ENCODE data around the gene HINT2. TPM values are rescaled to one million over a fixed set of nuclear protein-coding genes. Genes with fewer than 3 reads are reported as not detected.

Gene HINT2
- total RNA-seq, 2 donors from 2014 or later, result 33.3 to 35.0 TPM

DNA sequence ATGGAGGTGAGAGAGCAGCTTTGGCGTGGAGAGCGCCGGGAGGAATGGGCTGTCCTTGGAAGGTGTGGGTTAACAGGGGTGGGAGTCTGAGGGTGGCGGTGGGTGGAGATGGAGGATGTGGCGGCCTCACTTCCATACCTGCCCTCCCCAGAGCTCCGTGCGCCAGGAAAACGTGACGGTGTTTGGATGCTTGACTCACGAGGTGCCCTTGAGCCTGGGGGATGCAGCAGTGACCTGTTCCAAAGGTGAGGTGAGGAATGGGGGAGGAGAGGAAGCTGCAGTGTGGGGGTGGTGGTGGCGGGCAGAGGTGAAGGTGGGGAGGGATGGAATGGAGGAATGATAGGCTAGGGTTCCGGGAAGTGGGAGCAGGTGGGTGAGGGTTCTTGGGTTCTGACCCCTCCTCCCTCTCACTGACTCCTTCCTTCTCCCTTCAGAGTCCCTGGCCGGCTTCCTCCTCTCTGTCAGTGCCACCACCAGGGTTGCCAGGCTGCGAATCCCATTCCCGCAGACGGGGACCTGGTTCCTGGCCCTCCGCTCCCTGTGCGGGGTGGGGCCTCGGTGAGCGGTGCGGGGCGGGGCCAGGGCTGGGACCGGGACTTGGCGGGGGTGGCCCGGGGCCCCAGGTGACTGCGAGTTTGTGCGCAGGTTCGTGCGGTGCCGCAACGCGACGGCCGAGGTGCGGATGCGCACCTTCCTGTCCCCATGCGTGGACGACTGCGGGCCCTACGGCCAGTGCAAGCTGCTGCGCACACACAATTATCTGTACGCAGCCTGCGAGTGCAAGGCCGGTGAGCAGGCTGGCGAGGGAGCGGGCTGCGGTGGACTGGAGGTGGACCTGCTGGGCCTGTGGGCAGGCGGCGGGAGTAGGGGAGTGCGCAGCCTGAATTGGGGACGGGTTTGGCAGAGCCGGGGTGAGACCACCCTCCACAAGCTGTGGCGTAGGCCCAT is 31.3 kb upstream of the HINT2 start:
- TF ChIP-seq POLR2A (IDR thresholded peaks at IDR 0.05), result no peak
- TF ChIP-seq, protein P1, sequence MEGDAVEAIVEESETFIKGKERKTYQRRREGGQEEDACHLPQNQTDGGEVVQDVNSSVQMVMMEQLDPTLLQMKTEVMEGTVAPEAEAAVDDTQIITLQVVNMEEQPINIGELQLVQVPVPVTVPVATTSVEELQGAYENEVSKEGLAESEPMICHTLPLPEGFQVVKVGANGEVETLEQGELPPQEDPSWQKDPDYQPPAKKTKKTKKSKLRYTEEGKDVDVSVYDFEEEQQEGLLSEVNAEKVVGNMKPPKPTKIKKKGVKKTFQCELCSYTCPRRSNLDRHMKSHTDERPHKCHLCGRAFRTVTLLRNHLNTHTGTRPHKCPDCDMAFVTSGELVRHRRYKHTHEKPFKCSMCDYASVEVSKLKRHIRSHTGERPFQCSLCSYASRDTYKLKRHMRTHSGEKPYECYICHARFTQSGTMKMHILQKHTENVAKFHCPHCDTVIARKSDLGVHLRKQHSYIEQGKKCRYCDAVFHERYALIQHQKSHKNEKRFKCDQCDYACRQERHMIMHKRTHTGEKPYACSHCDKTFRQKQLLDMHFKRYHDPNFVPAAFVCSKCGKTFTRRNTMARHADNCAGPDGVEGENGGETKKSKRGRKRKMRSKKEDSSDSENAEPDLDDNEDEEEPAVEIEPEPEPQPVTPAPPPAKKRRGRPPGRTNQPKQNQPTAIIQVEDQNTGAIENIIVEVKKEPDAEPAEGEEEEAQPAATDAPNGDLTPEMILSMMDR (IDR thresholded peaks at IDR 0.05), result no peak
- no peaks in the 10 kb centered on the region for H3K36me3 ChIP-seq (replicated peaks in 1 of 2; ENCODE audit: insufficient read depth in 1 of 2, low read depth in 2 of 2)
- no peaks in the 10 kb centered on the region for H3K9me3 ChIP-seq
- DNase-seq (peak in 1 of 4 donors; percentile 38), ATAC-seq (no peak)
- no peaks in the 10 kb centered on the region for H3K27me3 ChIP-seq
- H3K4me3 ChIP-seq, result no peak overlapping the region
- intact Hi-C loops (cut with DNase I), result no loop called here
- no peak overlapping the region for H3K27ac ChIP-seq
- peaks cover 13% of the 10 kb centered on the region for H3K4me1 ChIP-seq
- 61 to 85% methylated on average over 23 to 53 of the region's 53 CpGs for WGBS, 2 donors

DNA sequence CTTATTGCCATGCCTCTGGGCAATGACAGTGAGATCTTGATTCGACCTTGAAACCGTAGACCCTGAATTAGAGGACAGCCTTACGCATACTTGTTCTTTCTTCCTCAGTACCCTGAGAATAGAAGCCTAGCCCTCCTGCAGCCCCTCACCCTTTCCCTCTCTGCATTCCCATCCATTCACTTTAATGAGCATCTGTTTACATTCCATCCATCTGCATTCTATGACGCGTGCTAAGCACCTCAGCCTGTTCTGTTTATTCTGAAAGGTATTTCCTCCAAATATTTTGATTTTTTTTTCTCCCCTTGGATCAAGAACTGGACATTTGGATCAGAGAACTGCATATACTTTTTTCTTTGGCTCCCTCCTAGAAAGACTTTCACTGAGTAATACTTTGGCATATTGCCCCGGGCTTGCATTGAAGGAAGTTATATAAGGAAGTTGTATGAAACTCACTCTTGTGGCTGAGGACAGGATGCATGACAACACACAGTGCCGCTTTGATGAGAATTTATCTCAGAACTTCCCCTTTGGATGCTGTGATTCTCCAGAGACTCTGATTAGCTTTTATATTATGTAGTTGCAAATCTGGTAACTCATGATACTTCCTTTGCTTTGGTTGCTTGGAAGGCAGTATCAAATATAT is 29.9 kb upstream of the HINT2 start:
- H3K4me1 ChIP-seq, result peaks cover 13% of the 10 kb centered on the region

DNA sequence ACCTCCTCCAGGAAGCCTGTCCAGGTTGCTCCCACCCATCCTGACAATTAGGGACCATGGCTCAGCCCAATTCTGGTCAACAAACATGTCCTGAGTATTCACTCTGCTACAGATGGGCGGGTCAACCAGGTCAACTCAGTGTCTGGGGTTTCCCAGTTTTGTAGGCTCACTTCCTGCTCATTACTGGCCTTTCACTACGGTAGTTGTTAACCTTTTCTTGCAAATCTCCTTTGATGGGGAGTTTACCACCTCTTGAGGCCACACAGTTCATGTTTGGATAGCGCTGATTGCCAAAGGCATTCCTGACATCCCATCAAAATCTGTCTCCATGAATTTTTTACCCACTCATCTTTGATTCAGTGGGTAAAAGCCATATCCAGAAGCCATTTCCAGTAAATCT is 28.0 kb upstream of the HINT2 start:
- DNase-seq, result no peak
- 77 to 92% methylated on average over 3 of the region's 3 CpGs for WGBS, 2 donors
- ATAC-seq, result no peak
- intact Hi-C loops (cut with DNase I), result no loop called here
- Histone ChIP-seq H3K4me3 (no peak overlapping the region), H3K9me3 (no peaks in the 10 kb centered on the region), H3K27ac (no peak overlapping the region), H3K4me1 (peaks cover 13% of the 10 kb centered on the region), H3K36me3 (replicated peaks in 1 of 2; ENCODE audit: insufficient read depth in 1 of 2, low read depth in 2 of 2) (no peaks in the 10 kb centered on the region), H3K27me3 (no peaks in the 10 kb centered on the region)
- TF ChIP-seq, protein P1 (IDR thresholded peaks at IDR 0.05), result no peak
- TF ChIP-seq POLR2A (IDR thresholded peaks at IDR 0.05), result no peak

More for the DNA sequence above, 29.9 kb upstream of the HINT2 start:
- Histone ChIP-seq H3K36me3 (replicated peaks in 1 of 2; ENCODE audit: insufficient read depth in 1 of 2, low read depth in 2 of 2) (no peaks in the 10 kb centered on the region), H3K4me3 (no peak overlapping the region), H3K27ac (peak overlapping the region in 2 of 4 donors; percentile 35 to 36), H3K27me3 (no peaks in the 10 kb centered on the region), H3K9me3 (no peaks in the 10 kb centered on the region)
- intact Hi-C loops (cut with DNase I), result no loop called here
- TF ChIP-seq, protein P1 (IDR thresholded peaks at IDR 0.05), result no peak
- no peak for TF ChIP-seq POLR2A (IDR thresholded peaks at IDR 0.05)
- ATAC-seq (peak; percentile 57), DNase-seq (peak; percentile 32 to 83 (median 54))
- 46 to 57% methylated on average over 7 of the region's 7 CpGs for WGBS, 2 donors

DNA sequence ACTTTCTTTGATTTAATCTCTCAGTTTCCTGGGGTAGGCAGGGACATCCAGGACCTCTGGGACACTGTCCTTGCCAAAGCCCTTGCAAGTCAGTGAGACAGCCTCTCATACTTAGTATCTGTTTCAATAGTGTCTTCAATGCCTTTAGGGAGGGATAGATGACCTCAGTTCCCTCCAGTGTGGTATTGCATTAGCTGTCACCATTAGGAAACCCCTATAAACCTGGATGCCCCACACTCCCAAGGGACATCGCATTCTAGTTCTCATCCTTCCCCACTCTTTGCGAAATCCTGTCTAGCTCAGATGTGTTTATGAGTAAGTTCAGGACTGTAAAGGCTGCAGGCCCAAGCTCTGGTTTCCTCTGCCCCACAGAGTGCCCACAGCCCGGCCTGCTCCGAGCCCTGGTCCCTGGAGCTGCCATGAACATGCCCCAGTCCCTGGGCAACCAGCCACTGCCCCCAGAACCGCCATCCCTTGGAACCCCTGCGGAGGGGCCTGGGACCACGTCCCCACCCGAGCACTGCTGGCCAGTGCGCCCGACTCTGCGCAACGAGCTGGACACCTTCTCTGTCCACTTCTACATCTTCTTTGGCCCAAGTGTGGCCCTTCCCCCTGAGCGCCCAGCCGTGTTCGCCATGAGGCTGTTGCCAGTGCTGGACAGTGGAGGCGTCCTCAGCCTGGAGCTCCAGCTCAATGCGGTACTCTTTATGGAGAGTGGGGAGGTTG is 27.3 kb upstream of the HINT2 start:
- ATAC-seq, result no peak
- TF ChIP-seq POLR2A (IDR thresholded peaks at IDR 0.05), result no peak
- TF ChIP-seq, protein P1 (IDR thresholded peaks at IDR 0.05), result no peak
- 93 to 95% methylated on average over 13 to 17 of the region's 17 CpGs for WGBS, 2 donors
- H3K36me3 ChIP-seq (replicated peaks in 1 of 2; ENCODE audit: insufficient read depth in 1 of 2, low read depth in 2 of 2), result no peaks in the 10 kb centered on the region
- H3K4me3 ChIP-seq, result no peak overlapping the region
- H3K27me3 ChIP-seq, result no peaks in the 10 kb centered on the region
- peaks cover 13% of the 10 kb centered on the region for H3K4me1 ChIP-seq
- H3K27ac ChIP-seq, result no peak overlapping the region
- no peaks in the 10 kb centered on the region for H3K9me3 ChIP-seq
- DNase-seq, result no peak
- intact Hi-C loops (cut with DNase I), result no loop called here

All from body of pancreas (tissue), 4 donors.